Neural progenitor cell (in vitro differentiated cells): ENCODE data around the gene OVOL2.

ENCODE experiments used
- CTCF ChIP-seq: fragments of 200-600 bp; sonication (generic); IDR thresholded peaks from 2 replicates; pipeline ENCODE4 v1.5.1; 2017; ENCODE audit warnings: antibody characterized with exemption, mild to moderate bottlenecking
- EZH2 ChIP-seq: fragments of 200-600 bp; sonication (generic); IDR thresholded peaks from 2 replicates; pipeline ENCODE4 v1.6.1; 2017; ENCODE audit warnings: antibody characterized with exemption, mild to moderate bottlenecking, moderate library complexity

GRCh38 chr20:18006684-18007083, 51.0 kb downstream of the OVOL2 start:
- TF ChIP-seq EZH2 (no peak), CTCF (no peak)
